DMS153 (cell line): ENCODE results near the gene IRF9.

Experiments used
- DNase-seq: peaks from one replicate; lab custom pipeline; 2025; lab: John Stamatoyannopoulos, UW

The IRF9 gene

DNA sequence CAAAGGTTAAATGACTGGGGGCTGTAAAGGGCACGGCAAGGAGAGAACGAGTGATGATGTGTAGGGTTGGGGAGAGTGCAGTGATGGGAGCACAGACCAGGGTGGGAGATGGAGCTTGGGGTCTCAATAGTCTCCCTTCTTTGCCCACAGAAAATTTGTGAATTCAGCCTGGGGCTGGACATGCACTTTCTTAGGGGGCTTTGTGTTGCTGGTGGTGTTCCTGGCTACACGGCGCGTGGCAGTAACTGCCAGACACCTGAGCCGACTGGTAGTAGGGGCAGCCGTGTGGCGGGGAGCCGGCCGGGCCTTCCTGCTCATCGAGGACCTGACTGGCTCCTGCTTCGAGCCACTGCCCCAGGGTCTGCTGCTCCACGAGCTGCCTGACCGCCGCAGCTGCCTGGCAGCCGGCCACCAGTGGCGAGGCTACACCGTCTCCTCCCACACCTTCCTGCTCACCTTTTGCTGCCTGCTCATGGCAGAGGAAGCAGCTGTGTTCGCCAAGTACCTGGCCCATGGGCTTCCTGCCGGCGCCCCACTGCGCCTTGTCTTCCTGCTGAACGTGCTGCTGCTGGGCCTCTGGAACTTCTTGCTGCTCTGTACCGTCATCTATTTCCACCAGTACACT is 28.9 kb upstream of the IRF9 start:
- DNase-seq: peak; percentile 85

DNA sequence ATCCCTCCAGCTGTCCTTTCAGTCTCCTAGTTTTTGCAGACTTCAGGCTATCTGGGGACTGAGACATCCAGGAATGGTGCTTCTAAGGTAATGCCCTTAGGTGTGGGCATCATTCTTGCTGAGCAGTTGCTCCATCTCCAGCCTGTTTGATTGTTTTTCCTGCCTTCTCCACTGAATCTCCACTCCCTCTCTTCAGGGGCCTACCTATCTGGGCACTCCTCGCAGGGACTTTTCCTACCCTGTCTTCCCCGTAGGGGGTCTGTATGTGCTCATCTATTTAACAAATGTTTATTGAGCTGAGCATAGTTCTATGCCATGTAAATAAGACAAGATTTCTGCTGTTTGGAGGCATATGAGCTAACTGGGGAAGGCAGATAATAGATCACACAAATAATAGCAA is 28.1 kb upstream of the IRF9 start:
- DNase-seq: no peak

DNA sequence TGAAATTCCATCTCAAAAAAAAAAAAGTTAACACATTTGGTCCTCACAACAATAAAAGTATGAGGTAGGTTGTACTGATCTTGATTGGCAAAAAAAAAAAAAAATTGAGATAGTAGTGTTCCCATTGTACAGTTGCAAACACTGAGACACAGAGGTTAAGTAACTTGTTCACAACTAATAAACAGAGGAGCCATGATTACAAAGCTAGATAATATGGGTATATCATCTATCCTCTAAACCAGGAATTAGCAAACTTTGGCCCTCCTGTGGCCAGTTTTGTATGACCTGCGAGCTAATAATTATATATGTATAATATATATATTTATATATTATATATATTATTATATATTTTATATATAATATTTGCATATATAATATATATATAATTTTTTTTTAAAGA is 27.3 kb upstream of the IRF9 start:
- DNase-seq: no peak

DNA sequence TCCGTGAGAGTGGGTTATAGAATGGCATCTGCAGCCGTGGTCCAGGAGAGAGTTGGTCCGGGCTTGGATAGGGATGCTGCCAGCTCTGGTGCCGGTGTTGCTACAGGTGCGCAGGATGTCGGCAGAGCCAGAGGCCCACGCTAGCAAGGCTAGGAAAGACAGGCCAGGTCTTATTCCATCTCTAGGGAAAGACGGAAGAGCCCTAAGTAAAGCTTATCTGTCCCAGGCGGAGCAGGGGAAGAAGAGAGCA is 25.6 kb upstream of the IRF9 start:
- DNase-seq: no peak

DNA sequence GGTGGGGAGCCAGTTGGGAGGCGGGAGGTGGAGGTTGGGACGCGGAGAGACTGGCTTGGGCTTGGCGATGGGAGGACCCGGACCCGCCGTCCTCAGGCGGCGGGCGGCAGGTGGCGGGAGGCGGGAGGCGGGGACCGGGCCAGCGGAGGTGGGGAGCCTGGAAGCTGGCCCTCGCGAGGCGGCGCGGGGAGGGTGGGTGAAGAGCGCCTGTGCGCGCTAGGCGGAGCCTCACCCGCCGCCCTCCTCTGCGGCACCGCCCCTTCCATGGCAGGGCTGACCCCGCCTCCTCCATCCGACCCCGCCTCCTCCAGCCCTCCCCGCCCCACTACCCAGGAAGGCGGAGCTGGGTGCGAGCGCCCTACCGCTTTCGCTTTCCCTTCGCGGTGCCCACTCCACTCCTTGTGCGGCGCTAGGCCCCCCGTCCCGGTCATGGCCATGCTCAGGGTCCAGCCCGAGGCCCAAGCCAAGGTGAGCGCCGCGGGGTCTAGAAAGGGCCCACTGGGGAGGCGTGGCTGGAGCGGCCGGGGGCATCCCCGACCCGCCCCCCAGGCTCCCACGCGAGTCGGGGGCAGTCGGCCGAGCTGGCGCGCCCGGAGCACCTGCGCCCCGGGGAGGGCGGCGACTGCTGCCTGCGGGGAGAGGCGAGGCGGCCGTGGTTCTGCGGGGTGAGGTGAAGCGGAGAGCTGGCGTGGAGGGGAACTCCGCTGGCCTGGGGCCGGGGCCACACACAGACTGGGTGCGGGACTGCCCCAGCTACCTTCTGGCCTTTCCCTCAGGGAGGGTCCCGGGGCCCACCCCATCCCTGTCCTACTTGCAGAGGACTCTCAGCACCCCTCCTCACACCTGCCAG is 25.0 kb upstream of the IRF9 start, which contains the start of gene PSME1:
PSME1 (plus strand) TSS at position 361 of the 850 bp plus-strand sequence; CDS start at position 430, 69 bp downstream.
- DNase-seq: peak; percentile 88

DNA sequence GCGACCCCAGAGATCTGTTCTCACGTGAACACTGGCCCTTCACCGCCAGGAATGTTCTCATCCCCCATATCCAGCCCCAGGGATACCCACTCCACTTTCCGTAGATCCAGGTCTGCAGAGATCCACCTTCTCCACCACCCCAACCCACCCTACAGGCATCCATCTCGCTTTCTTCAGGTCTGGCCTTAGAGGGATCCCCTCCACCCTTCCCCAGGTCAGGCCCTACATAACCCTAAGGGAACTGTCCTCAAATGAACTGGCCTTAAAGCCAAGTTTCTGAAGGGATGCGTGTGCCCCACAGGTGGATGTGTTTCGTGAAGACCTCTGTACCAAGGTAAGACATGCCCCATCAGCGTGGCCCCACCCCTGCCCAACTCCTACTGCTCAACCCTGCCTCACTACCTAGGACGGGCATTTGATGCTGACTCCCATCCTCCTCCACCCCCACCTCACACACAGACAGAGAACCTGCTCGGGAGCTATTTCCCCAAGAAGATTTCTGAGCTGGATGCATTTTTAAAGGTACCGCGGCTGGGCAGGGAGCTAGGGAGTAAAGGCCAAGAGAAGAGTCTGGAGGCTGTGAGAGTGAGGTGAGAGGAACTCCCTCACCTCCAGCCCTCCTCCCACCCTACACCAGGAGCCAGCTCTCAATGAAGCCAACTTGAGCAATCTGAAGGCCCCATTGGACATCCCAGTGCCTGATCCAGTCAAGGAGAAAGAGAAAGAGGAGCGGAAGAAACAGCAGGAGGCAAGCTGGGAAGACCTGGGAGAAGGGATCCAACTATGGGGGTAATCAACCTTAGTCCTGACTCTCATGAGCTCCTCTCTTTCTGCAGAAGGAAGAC is 24.2 kb upstream of the IRF9 start:
- DNase-seq: no peak

DNA sequence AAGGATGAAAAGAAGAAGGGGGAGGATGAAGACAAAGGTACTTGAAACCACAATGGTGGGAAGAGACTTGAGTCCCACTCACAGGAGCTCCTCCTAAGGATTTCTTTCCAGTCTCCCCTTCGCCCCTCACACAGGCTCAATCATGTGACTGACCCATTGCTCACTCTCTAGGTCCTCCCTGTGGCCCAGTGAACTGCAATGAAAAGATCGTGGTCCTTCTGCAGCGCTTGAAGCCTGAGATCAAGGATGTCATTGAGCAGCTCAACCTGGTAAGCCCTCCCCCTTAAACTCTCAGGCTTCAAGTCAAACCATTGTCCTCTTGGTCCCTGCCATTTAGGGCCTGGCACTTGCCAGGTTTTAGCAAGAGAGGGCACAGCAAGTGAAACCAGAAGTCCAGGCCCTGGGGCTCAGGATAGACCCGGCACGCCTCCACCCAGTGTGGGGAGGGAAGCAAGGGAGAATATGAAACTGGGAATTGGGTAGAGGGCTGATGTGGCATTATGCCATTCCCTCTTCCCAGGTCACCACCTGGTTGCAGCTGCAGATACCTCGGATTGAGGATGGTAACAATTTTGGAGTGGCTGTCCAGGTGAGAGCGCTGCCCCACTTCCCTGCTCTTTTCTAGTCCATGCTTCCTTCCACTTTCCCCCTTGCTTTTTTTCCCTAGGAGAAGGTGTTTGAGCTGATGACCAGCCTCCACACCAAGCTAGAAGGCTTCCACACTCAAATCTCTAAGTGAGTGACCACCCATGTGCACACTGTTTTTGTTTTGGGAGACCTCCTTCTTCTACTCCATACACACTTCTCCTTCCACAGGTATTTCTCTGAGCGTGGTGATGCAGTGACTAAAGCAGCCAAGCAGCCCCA is 23.3 kb upstream of the IRF9 start:
- DNase-seq: no peak

DNA sequence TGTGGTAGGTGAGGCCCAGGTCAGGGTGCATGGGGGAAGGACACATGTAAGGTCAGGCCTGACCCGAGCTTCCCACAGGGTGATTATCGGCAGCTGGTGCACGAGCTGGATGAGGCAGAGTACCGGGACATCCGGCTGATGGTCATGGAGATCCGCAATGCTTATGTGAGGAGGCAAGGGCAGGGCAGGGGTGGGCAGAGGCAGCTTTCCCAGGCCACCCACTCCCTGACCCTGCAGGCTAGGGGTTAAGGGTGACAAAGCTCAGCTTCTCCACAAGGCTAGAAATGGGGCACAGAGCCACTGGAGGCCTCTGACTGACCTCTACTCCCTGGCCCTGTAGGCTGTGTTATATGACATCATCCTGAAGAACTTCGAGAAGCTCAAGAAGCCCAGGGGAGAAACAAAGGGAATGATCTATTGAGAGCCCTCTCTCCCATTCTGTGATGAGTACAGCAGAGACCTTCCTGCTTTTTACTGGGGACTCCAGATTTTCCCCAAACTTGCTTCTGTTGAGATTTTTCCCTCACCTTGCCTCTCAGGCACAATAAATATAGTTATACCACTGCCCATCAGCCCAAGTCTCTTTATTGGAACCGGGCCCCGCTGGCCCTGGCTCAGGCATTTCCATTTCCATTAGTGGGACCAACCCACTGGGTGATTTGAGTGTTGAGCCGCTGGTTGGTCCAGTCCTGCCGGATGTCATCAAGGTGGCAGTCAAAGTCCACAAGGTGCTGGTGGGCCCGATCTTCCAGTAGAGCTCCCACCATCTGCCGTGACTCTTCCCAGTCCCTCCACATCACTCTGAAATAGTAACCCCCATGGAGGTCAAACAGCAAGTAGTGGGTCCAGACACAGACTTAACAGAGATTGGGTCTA is 22.4 kb upstream of the IRF9 start:
- DNase-seq: no peak

DNA sequence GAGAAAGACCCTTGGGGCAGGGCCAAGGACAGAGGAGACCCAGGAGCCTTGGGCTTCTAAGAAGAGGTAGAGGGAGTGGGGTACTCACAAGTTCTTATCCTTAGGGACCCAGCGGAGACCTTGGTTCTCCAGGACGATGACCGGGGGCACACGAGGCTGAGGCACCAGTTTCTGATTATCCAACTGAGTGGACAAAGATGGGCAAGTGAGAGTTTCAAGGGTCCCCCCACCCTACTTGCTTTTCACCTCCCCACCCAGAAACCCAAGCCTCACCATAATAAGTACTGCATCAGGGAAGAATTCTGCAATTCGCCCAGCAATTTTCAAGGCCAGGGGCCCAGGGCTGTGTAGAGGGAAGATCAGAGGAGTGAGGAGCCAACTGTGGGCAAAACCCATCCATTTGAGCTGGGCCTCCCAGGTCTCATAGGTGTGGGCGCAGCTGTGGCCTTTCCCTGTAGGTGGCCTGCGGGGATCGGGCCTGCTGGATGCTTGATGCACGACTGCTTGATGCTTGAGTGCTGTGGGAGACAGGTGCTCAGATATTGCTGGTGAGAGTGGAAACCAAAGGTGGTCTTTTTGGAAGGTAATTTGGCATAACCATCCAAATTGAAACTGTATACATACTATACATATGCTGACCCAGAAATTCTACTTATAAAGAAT is 21.7 kb upstream of the IRF9 start:
- peak; percentile 12 for DNase-seq

DNA sequence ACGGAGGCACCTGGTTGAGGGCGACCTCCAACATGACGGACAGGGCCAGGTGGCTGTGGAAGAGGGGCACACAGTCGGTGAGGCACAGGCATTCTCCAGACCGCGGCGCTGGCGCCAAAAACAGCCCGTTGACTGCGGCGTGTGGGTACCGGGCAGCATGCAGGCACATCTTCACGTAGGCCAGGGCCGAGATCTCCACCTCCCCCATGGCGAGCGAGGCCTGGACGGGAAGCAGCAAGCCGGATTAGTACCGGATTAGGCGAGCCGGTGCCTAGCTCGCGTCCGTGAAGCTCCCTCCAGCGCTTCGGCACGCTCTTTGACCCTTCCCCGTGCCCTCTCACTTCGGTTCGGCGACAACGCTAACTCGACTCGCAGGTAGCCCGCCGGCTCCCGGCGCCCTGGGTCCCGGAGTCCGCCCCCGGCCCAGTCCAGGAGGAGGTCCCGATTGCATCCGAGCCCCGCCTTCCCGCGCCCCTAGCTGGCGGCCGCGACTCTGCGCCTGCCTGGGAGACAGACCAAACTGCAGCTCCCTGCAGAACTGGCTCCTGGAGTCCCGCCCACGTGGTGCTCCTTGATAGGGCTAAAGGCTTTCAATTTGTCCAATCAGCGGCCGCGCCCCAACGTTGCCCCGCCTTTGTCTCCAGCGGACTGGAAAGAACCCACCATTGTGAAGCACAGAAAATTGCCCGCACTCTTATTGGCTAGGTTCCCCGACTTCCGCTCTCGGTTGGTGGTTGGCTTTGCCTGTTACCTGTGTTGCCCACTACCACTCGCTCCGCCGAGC is 19.8 kb upstream of the IRF9 start, which contains the start of gene EMC9:
EMC9 (minus strand) TSS at position 495 of the 784 bp plus-strand sequence; CDS start at position 208, 287 bp downstream.
- peak; percentile 99 for DNase-seq

DNA sequence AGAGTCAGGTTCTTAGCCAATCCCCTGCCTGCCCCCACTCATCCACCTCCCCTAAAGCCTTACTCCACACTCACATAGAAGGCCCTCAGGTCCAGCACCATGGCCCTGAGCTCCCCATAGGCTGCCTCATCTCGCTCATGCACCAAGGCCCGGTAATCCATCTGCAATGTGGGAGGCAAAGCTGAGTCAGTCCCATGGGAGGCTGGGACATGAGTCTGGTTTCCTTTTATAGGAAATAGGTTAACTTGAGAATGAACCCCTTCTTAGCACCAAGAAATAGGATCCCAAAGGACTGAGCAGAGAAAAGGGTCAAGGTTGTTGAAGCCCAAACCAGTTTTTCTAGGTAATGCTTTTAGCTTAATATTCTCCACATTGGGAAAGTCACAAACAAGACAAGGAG is 17.6 kb upstream of the IRF9 start:
- no peak for DNase-seq

DNA sequence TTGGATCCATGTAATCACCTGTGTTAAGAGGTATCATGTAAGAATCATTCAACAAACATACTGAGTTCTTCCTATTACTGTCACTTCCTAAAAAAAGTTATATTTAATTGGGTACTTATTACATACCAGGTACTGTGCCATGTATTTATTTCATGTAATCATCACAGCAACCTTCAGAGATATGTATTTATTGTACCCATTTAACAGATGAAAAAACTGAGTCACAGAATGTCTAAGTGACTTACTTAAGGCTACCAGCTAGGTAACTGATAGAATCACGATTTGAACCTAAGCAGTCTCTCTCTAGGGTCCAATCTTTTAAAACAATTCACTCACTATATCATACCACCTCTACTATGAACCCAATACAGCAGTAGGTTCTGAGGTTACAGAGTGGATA is 16.6 kb upstream of the IRF9 start:
- no peak for DNase-seq

DNA sequence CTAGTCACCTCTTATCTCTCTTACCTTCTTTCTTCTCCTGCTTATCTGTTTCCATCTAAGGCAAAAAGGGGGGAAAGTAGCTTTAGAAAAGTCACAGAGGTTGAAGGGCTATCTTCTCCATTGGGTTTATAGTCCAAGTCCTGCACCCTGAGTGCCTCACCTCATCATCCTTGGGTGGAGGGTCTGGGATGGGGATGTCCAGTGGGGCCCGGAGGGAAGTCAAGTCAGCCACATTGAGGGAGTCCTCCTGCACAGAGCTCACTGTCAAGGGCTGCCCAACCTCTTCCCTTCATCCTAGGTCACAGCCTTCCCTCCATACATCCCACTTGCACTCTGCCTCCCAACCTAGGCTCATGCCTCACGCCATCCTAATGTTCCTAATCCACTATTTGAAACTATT is 15.8 kb upstream of the IRF9 start:
- no peak for DNase-seq

DNA sequence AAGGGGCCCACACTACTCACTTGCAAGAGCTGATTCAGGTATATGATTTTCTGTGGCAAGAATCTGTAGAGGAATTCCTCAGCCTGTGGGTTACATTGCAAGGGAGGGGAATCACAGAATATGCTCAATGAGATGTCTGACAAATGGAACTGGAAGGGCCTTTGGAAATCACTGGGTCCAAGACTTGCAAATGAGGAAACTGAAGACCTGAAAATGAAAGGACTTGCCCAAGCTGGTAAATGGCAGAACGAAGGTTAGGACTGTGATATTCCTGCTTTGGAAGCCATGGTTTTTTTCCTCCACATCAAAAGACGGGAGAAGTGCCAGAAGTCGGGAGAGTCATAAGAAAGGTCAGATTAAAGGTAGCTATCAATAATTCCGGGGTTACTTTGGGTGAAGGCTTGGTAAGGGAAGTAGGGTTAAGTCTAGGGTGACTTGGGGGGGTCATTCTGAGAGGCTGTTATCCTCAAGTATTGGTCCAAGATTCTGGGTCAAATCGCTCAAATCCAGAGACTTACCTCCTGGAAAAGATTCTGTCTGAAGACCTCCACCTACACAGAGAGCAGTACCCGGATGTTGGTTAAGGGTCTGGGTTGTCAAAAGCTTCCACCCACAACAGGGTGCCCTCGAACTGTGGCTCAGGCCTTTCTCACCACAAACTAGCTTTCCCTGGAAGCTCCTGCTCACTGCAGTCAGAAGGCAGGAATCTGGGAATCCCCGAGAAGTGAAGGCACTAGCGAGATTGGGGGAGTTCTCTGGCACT is 15.2 kb upstream of the IRF9 start:
- no peak for DNase-seq

DNA sequence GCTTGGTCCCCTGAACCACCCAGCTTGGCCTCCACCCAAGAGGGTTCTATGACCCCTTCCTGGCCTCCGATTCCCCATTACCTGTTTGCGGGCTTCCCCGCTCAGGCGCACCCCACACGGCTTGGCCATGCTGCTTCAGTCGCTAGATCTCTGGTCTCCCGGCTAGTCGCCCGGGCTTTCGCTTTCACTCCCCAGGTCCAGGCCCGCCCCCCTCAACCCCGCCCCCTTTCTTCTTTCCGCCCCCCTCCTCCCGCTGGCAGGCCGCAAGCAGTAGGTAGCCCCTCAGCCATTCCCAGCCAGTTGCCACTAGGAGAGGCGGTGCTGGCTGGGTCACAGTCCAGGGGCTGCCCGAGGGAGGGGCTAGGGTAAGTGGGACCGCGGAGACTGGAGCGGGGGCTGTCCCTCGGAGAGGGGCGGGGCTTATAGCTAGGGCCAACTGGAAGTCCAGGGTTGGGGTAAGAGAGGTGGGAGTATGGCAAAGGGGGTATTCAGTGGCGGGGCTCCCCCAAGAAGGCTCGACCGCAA is 14.6 kb upstream of the IRF9 start, which contains the start of gene PSME2:
PSME2 (minus strand) TSS at position 158 of the 525 bp plus-strand sequence; CDS start at position 129, 29 bp downstream.
- peak; percentile 93 for DNase-seq

DNA sequence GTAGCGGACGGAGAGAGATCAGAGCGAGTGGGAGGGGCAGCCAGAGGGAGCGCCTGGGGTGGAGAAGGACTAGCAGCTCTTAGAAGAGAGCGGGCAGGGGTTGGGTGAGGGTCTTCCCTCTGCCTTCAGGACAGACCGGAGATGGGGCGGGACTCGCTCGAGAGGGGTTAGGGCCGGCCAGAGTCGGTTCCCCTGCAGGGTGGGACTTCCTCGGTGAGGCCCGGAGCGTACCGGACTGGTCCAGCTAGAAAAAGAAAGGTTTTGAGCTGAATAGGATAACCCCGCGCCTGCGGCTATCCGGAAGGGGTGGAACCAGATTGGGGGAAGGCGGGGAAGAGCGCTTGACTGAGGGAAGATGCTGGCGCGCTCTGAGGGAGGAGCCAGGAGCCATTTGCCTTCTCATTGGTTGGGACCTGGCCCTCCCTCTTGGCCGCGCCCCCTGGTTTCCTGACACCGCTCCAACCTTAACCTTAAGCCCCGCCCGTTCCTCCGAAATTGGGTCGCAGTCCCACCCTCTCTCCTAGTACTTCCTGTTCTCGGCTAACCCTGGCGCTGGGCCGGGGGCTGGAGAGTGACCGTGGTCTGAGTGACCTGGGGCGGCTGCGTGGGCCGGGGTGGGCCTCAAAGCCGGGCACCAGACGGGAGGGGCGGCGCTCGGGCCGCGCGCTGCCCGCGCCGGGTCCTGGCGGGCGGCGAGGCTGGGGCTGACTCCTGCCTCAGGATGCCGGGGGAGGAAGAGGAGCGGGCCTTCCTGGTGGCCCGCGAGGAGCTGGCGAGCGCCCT is 13.9 kb upstream of the IRF9 start, which contains the start of gene RNF31:
RNF31 (plus strand) TSS at position 521 of the 783 bp plus-strand sequence; CDS start at position 722, 201 bp downstream.
- peak; percentile 97 for DNase-seq

DNA sequence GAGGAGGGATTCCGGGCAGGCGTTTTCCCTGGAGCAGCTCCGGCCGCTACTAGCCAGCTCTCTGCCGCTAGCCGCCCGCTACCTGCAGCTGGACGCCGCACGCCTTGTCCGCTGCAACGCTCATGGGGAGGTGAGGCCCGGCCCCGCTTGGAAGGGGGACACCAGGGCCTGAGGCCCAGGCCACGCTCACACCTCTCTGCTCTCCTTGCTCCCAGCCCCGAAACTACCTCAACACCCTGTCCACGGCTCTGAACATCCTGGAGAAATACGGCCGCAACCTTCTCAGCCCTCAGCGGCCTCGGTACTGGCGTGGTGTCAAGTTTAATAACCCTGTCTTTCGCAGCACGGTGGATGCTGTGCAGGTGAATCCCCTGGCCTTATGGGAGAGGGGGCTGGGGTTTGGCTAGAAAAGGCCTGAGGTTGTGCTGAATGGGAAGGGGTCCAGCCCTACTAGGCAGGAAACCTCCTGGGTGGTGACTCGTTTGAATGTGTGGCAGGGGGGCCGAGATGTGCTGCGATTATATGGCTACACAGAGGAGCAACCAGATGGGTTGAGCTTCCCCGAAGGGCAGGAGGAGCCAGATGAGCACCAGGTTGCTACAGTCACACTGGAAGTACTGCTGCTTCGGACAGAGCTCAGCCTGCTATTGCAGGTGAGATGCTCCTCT is 13.2 kb upstream of the IRF9 start:
- no peak for DNase-seq
